HepG2 (cell line): Measurements from ENCODE around the gene TRPT1. TPM values are rescaled to one million over a fixed set of nuclear protein-coding genes. Genes with fewer than 3 reads are reported as not detected.

ENCODE experiments used
- ATAC-seq: fragments of 200-7000 bp; cut with Tn5 transposase; 3 replicates; pipeline ENCODE4 v1.9.1; 2020; ENCODE audit warnings: mild to moderate bottlenecking, moderate library complexity
- BruUV-seq: library from RNA; stranded (reverse); fragments of 400-500 nt; replicated peaks from 2 replicates; lab custom pipeline; 2021; lab: Mats Ljungman, UMichigan
- CTCF ChIA-PET: fragments of 300-600 bp; formaldehyde crosslinking; extraction: SDS; loops from one replicate; lab custom pipeline; 2021; ENCODE audit warnings: low total read pairs, inconsistent platforms, low intra/inter-chr PET ratio; lab: Yijun Ruan, JAX
- POLR2A ChIA-PET: fragments of 350-600 bp; sonication (Branson Sonifier 250); formaldehyde crosslinking; loops from one replicate; lab custom pipeline; 2020; ENCODE audit warnings: antibody characterized with exemption, inconsistent platforms; lab: Yijun Ruan, JAX
- DNase-seq: peaks from one replicate; pipeline ENCODE4 v3.0.0-alpha.2; 2015; ENCODE audit warnings: low spot score
- FAIRE-seq: peaks from 3 replicates; lab custom pipeline; 2011; peaks lifted over from hg19 to GRCh38; lab: Jason Lieb, UNC
- H2AFZ ChIP-seq: one replicate; pipeline ENCODE4 v1.6.1; 2011; ENCODE audit warnings: low read length, inconsistent platforms
- H3K27ac ChIP-seq: fragments of 300-600 bp; 3 replicates; pipeline ENCODE4 v1.8.0; 2011; ENCODE audit warnings: mixed run types, mild to moderate bottlenecking, mixed read lengths, low read length, inconsistent platforms; ENCODE audit not compliant: insufficient read depth; ENCODE audit errors: extremely low read length
- H3K27me3 ChIP-seq, 2 experiments: fragments of 200-600 bp in 1 of 2; 2 replicates in 1 of 2; 3 replicates in 1 of 2; pipeline versions ENCODE4 v1.6.0 to v1.8.0; 2011; ENCODE audit warnings: low read length in 2 of 2, mild to moderate bottlenecking in 2 of 2, moderate library complexity in 2 of 2, inconsistent platforms in 1 of 2; ENCODE audit not compliant: insufficient read depth in 2 of 2, control insufficient read depth in 1 of 2
- H3K36me3 ChIP-seq, 2 experiments: fragments of 200-600 bp in 1 of 2; replicated peaks in 1 of 2; 2 replicates in 1 of 2; 3 replicates in 1 of 2; pipeline versions ENCODE4 v1.5.1 to v1.8.0; 2011; ENCODE audit warnings: low read length in 2 of 2, inconsistent platforms in 1 of 2; ENCODE audit not compliant: insufficient read depth in 2 of 2, control insufficient read depth in 1 of 2
- H3K4me1 ChIP-seq: 2 replicates; pipeline ENCODE4 v1.5.1; 2012; ENCODE audit warnings: low read length, inconsistent platforms; ENCODE audit not compliant: insufficient read depth
- H3K4me2 ChIP-seq: 2 replicates; pipeline ENCODE4 v1.6.0; 2011; ENCODE audit warnings: low read depth, low read length, inconsistent platforms
- H3K4me3 ChIP-seq, 3 experiments: fragments of 200-600 bp in 1 of 3; sonication (generic), shearing (Covaris generic) in 1 of 3; replicated peaks in 1 of 3; 2 replicates each; pipeline ENCODE4 v1.5.1; 2011 to 2016; ENCODE audit warnings: low read length in 3 of 3, inconsistent platforms in 2 of 3, low read depth in 2 of 3, mild to moderate bottlenecking in 2 of 3, control low read depth in 1 of 3, mixed read lengths in 1 of 3; ENCODE audit not compliant: insufficient read depth in 1 of 3
- H3K79me2 ChIP-seq: one replicate; pipeline ENCODE4 v1.6.1; 2011; ENCODE audit warnings: low read length, inconsistent platforms; ENCODE audit not compliant: insufficient read depth
- H3K9ac ChIP-seq: 2 replicates; pipeline ENCODE4 v1.6.0; 2011; ENCODE audit warnings: mild to moderate bottlenecking, low read depth, low read length, inconsistent platforms; ENCODE audit not compliant: insufficient read depth
- H3K9me3 ChIP-seq: 2 replicates; pipeline ENCODE4 v1.5.1; 2012; ENCODE audit warnings: mild to moderate bottlenecking, low read length
- H4K20me1 ChIP-seq: 2 replicates; pipeline ENCODE4 v1.6.0; 2011; ENCODE audit warnings: inconsistent platforms, mild to moderate bottlenecking, low read length, moderate library complexity; ENCODE audit not compliant: insufficient read depth
- AGO2 ChIP-seq: fragments of 200-400 bp; formaldehyde crosslinking; optimal IDR thresholded peaks from 2 replicates; pipeline ENCODE3; 2017; ENCODE audit warnings: mild to moderate bottlenecking, low read depth, low read length, moderate library complexity
- KDM4B ChIP-seq: sonication (generic); formaldehyde crosslinking; IDR thresholded peaks from 2 replicates; pipeline ENCODE4 v1.4.0; 2020; ENCODE audit warnings: missing genetic modification reagents
- KMT2A ChIP-seq: sonication (generic); formaldehyde crosslinking; IDR thresholded peaks from 2 replicates; pipeline ENCODE4 v1.4.0; 2020; ENCODE audit warnings: missing genetic modification reagents
- NR2F2 ChIP-seq: IDR thresholded peaks from 2 replicates; pipeline ENCODE4 v1.6.1; 2012; ENCODE audit warnings: low read depth, inconsistent platforms, borderline replicate concordance
- PAWR ChIP-seq: sonication (generic); formaldehyde crosslinking; IDR thresholded peaks from 2 replicates; pipeline ENCODE4 v1.4.0; 2020; ENCODE audit warnings: missing genetic modification reagents, mild to moderate bottlenecking, borderline replicate concordance
- TFDP2 ChIP-seq: sonication (generic); formaldehyde crosslinking; IDR thresholded peaks from 2 replicates; pipeline ENCODE4 v1.4.0; 2020; ENCODE audit warnings: missing genetic modification reagents
- TOE1 ChIP-seq: sonication (generic); formaldehyde crosslinking; IDR thresholded peaks from 2 replicates; pipeline ENCODE4 v1.4.0; 2020; ENCODE audit warnings: mild to moderate bottlenecking, missing genetic modification reagents
- ZBTB7A ChIP-seq: sonication (generic); formaldehyde crosslinking; IDR thresholded peaks from 2 replicates; pipeline ENCODE4 v1.8.0; 2022; ENCODE audit warnings: mild to moderate bottlenecking, missing genetic modification reagents
- ZNF17 ChIP-seq: sonication (generic); formaldehyde crosslinking; IDR thresholded peaks from 2 replicates; pipeline ENCODE4 v1.5.0; 2020; ENCODE audit warnings: mild to moderate bottlenecking, missing genetic modification reagents
- ZNF329 ChIP-seq: sonication (generic); formaldehyde crosslinking; IDR thresholded peaks from 2 replicates; pipeline ENCODE4 v1.9.0; 2021; ENCODE audit warnings: low read depth, mild to moderate bottlenecking, missing genetic modification reagents
- ZNF557 ChIP-seq: sonication (generic); formaldehyde crosslinking; IDR thresholded peaks from 2 replicates; pipeline ENCODE4 v1.4.0; 2020; ENCODE audit warnings: missing genetic modification reagents
- ZNF558 ChIP-seq: sonication (generic); formaldehyde crosslinking; IDR thresholded peaks from 2 replicates; pipeline ENCODE4 v1.9.0; 2022; ENCODE audit warnings: mild to moderate bottlenecking, missing genetic modification reagents, borderline replicate concordance
- ZNF775 ChIP-seq: sonication (generic); formaldehyde crosslinking; IDR thresholded peaks from 2 replicates; pipeline ENCODE4 v1.4.0; 2020; ENCODE audit warnings: missing genetic modification reagents, mild to moderate bottlenecking, moderate library complexity, borderline replicate concordance
- WGBS: methylation state at CpG from one replicate; pipeline ENCODE4 v1.1.6; 2017; ENCODE audit warnings: low lambda C conversion rate; 5-methylcytosine and 5-hydroxymethylcytosine counted together
- in situ Hi-C: cut with HindIII; loops from 2 replicates; pipeline ENCODE4 v1.10.0; 2017; ENCODE audit warnings: low pct_unique_long_range_greater_than_20kb; ENCODE audit not compliant: extremely low pct_ligation_motif_present
- intact Hi-C: fragments of 100-400 bp; cut with micrococcal nuclease; formaldehyde crosslinking; loops from one replicate; pipeline ENCODE4 v1.10.0; 2022; ENCODE audit not compliant: unreplicated experiment
- polyA plus RNA-seq, 8 experiments: library from polyadenylated mRNA; depleted of rRNA in 3 of 8; stranded (reverse) in 7 of 8; unstranded in 1 of 8; fragments of >200 nt; fragmentation: Illumina TruSeq in 4 of 8; extraction: Trizol in 4 of 8; gene quantifications; 2 replicates each; pipeline versions ENCODE4 v1.2.1 to v1.2.3, GENCODE V29; 2011 to 2016; ENCODE audit warnings: low read depth in 4 of 8, missing spikeins in 1 of 8, mixed read lengths in 1 of 8; ENCODE audit not compliant: insufficient read depth in 1 of 8
- total RNA-seq, 5 experiments: library from RNA; depleted of rRNA; stranded (reverse); fragments of >200 nt; fragmentation: Illumina TruSeq; extraction: Trizol; gene quantifications; 2 replicates each; pipeline ENCODE4 v1.2.3, GENCODE V29; 2016; ENCODE audit warnings: low read depth in 1 of 5

The TRPT1 gene
- total and polyA plus RNA-seq, 2 of the 13 experiments (the other 11 are each of a cell fraction or from before 2014, with no cell fraction given): 24.8 to 40.7 TPM

- Histone ChIP-seq H3K9ac (no peak overlapping the region), H3K27ac (no peak overlapping the region), H4K20me1 (no peaks in the 10 kb centered on the region)
- intact Hi-C loops: no loop called here
- DNase-seq: no peak
- TF ChIP-seq AGO2 (peak; percentile 41), ZNF775 (CRISPR knock-in tag) (no peak)
- TF ChIP-seq, all 625 proteins: peak for 1
- Histone ChIP-seq H3K4me1 (peaks cover 23% of the 10 kb centered on the region), H3K36me3 (peaks cover 2 to 7% of the 10 kb centered on the region in 2 experiments; a peak in 1 of 5 replicates), H3K79me2 (peaks cover 9% of the 10 kb centered on the region), H3K4me2 (no peak overlapping the region), H3K4me3 (no peak overlapping the region), H3K27me3 (no peaks in the 10 kb centered on the region), H2AFZ (no peak overlapping the region), H3K9me3 (no peaks in the 10 kb centered on the region)
- ChIA-PET CTCF (no interaction called here), POLR2A (interaction anchor here (0.6 to 1.1 kb wide), 3 partner anchors 29 to 91 kb away, joined by 3 to 6 read pairs (median 3); partner anchors contain the start of gene FKBP2)
- no TSS peak for BruUV-seq
- no peak for ATAC-seq
- FAIRE-seq: no peak
- 95% methylated on average over 8 of the region's 15 CpGs for WGBS
- in situ Hi-C loops: no loop called here
Observed at GRCh38 chr11:64275031-64275800, 49.2 kb upstream of the TRPT1 start.

- peak; percentile 99 for DNase-seq
- CTCF ChIA-PET: no interaction called here
- in situ Hi-C loops (no loop called here), intact Hi-C loops (loop anchor here (2.0 kb wide), 3 partner anchors 15 to 35 kb away; partner anchors contain the start of genes BAD, ESRRA, GPR137 and PLCB3)
- Histone ChIP-seq H3K79me2 (peaks cover 14% of the 10 kb centered on the region), H3K27ac (peak overlapping the region; percentile 95), H3K27me3 (no peaks in the 10 kb centered on the region), H3K4me2 (peak overlapping the region; percentile 95), H2AFZ (no peak overlapping the region), H4K20me1 (no peaks in the 10 kb centered on the region), H3K36me3 (no peaks in the 10 kb centered on the region; a peak in 2 of 5 replicates), H3K4me1 (peaks cover 38% of the 10 kb centered on the region), H3K9me3 (no peaks in the 10 kb centered on the region), H3K9ac (peak overlapping the region; percentile 87), H3K4me3 (peak overlapping the region; percentile 71 to 90 (median 89))
- 1% methylated on average over 16 of the region's 58 CpGs for WGBS
- POLR2A ChIA-PET: interaction anchor here (0.8 to 5.9 kb wide), 25 partner anchors 9 to 87 kb away, joined by 3 to 113 read pairs (median 6); partner anchors contain the start of genes BAD, ESRRA, FERMT3 and FKBP2
- TSS peak; percentile 75 for BruUV-seq
- ATAC-seq: peak; percentile 85
- FAIRE-seq: peak; percentile 99
- TF ChIP-seq KMT2A (CRISPR knock-in tag) (peak; percentile 56; the same call in 1 of the 2 replicates), TFDP2 (CRISPR knock-in tag) (no peak; the same call in 1 of the 2 replicates), ZNF558 (CRISPR knock-in tag) (peak; percentile 40; the same call in 1 of the 2 replicates), TOE1 (0 out of 2 replicates have a peak, but pooled peaks have one; percentile 72), ZNF329 (CRISPR knock-in tag) (0 out of 2 replicates have a peak, but pooled peaks have one; percentile 1), PAWR (CRISPR knock-in tag) (no peak), ZNF17 (CRISPR knock-in tag) (no peak), ZNF557 (CRISPR knock-in tag) (peak; percentile 49; the same call in 1 of the 2 replicates), NR2F2 (peak; percentile 49; the same call in 1 of the 2 replicates), KDM4B (CRISPR knock-in tag) (peak; percentile 30), ZBTB7A (CRISPR knock-in tag) (peak; percentile 37)
Observed at GRCh38 chr11:64269540-64270220, 43.7 kb upstream of the TRPT1 start.
